Esophagus squamous epithelium (tissue), 5 donors: Measurements from ENCODE around the gene CXCR6. TPM values are rescaled to one million over a fixed set of nuclear protein-coding genes. Genes with fewer than 3 reads are reported as not detected.

Experiments used
- DNase-seq: peaks from one replicate; lab custom pipeline; 2025; lab: John Stamatoyannopoulos, UW
- H3K27ac ChIP-seq, 4 donors: fragments of 200-600 bp; sonication (generic); one replicate each; pipeline ENCODE4 v1.5.1; 2016 to 2019; ENCODE audit warnings: mild to moderate bottlenecking in 1 of 4
- H3K27me3 ChIP-seq, 4 donors: fragments of 200-600 bp; sonication (generic); 1 replicate in 3 of 4; 2 replicates in 1 of 4; pipeline versions ENCODE4 v1.5.1 to v1.6.0; 2017 to 2021; ENCODE audit warnings: antibody characterized with exemption in 1 of 4
- H3K36me3 ChIP-seq, 3 donors: fragments of 200-600 bp; sonication (generic); one replicate each; pipeline ENCODE4 v1.5.1; 2016 to 2019
- H3K4me1 ChIP-seq, 3 donors: fragments of 200-600 bp; sonication (generic); one replicate each; pipeline ENCODE4 v1.5.1; 2017 to 2019
- H3K4me3 ChIP-seq, 4 donors: fragments of 200-600 bp; sonication (generic); 1 replicate in 3 of 4; 2 replicates in 1 of 4; pipeline ENCODE4 v1.5.1; 2016 to 2019; ENCODE audit warnings: mild to moderate bottlenecking in 2 of 4, moderate library complexity in 1 of 4
- H3K9me3 ChIP-seq, 3 donors: fragments of 200-600 bp; sonication (generic); one replicate each; pipeline ENCODE4 v1.5.1; 2016 to 2019
- CTCF ChIP-seq, 6 experiments: fragments of 450-650 bp in 4 of 6; fragments of 200-600 bp in 2 of 6; sonication (generic) in 2 of 6; IDR thresholded peaks; one replicate each; pipeline ENCODE4 v1.5.1; 2016 to 2019; ENCODE audit warnings: antibody characterized with exemption in 6 of 6, mild to moderate bottlenecking in 4 of 6, moderate library complexity in 4 of 6
- POLR2A ChIP-seq, 4 donors: fragments of 450-650 bp; IDR thresholded peaks; one replicate each; pipeline ENCODE4 v1.6.1; 2017; ENCODE audit warnings: antibody characterized with exemption in 4 of 4, mild to moderate bottlenecking in 4 of 4, moderate library complexity in 3 of 4
- whole genome bisulfite sequencing, 2 donors: methylation state at CpG; one replicate each; pipeline ENCODE4 v1.1.5; 2018; 5-methylcytosine and 5-hydroxymethylcytosine counted together
- intact Hi-C: fragments of 100-400 bp; cut with DNase I; formaldehyde crosslinking; loops from one replicate; pipeline ENCODE4 v1.15.0; 2022
- total RNA-seq, 4 donors: library from RNA; depleted of rRNA; stranded (reverse); fragments of >200 nt; gene quantifications; one replicate each; pipeline ENCODE4 v1.1.0, GENCODE V29; 2016
- donor health status: DM: yes; HTN: yes; CAD: no.

The CXCR6 gene
- total RNA-seq, 4 donors from 2014 or later, result 1.7 to 12.0 (median 4.4) TPM

GRCh38 chr3:45942051-45942825 is 1.0 kb upstream of the CXCR6 start:
- Histone ChIP-seq H3K27me3 (no peaks in the 10 kb centered on the region), H3K9me3 (no peaks in the 10 kb centered on the region), H3K4me1 (peaks cover 0 to 27% (median 5%) of the 10 kb centered on the region in 3 donors), H3K36me3 (peaks cover 3 to 53% (median 8%) of the 10 kb centered on the region in 3 donors), H3K4me3 (no peak overlapping the region), H3K27ac (peak overlapping the region in 2 of 4 donors; percentile 44 to 47)
- WGBS, 2 donors, result 30% methylated on average over 4 to 5 of the region's 6 CpGs
- intact Hi-C loops, result no loop called here
- DNase-seq, result no peak
- no peak for TF ChIP-seq POLR2A (IDR thresholded peaks at IDR 0.05)
- no peak for TF ChIP-seq CTCF (IDR thresholded peaks at IDR 0.05)

DNA sequence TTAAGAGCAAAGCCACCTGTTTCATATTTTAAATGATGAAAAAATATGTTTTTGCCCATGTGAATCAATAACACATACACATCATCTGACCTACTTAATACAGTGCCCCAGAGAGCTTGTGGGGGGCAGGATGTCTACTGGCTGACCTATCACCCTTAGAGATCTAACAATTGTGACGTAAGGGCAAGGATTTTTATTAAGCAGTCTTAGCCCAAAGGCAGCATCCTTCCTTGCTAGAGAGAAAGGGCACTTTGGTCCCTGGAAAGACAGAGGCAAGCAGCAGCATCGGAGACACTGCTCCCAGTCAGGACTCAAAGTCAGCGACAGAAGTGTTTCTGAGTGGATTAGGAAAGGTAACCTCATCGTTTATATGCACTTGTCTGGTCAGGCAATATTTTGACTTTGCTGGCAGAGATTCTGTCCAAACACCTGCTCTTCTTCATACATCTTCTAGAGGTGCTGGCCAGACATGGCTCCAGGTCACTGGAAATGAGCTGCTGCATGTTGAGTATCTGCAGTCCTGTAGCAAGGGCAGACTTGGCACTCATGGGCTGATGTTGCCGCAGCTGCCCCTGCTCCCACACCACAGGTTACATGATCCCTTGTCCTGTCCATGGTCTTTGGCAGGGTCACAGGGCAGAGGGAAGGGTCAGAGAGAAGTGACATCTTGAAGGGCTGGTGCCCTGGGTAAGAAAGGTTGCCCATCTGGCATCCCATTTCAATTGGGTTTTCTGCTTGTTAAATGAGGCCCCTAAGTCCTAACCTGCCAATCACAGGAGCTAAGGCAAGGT is 1.8 kb downstream of the CXCR6 start:
- Histone ChIP-seq H3K27ac (peak overlapping the region in 3 of 4 donors; percentile 5 to 60 (median 55)), H3K9me3 (no peaks in the 10 kb centered on the region), H3K4me1 (peaks cover 0 to 24% (median 0%) of the 10 kb centered on the region in 3 donors), H3K4me3 (peak overlapping the region in 2 of 4 donors; percentile 19 to 22), H3K36me3 (peaks cover 6 to 70% (median 25%) of the 10 kb centered on the region in 3 donors), H3K27me3 (no peaks in the 10 kb centered on the region)
- DNase-seq, result no peak
- TF ChIP-seq POLR2A (IDR thresholded peaks at IDR 0.05) (peak in 1 of 4 donors; percentile 26), CTCF (IDR thresholded peaks at IDR 0.05) (no peak)
- intact Hi-C loops, result no loop called here
- 70 to 84% methylated on average over 4 to 5 of the region's 5 CpGs for WGBS, 2 donors

DNA sequence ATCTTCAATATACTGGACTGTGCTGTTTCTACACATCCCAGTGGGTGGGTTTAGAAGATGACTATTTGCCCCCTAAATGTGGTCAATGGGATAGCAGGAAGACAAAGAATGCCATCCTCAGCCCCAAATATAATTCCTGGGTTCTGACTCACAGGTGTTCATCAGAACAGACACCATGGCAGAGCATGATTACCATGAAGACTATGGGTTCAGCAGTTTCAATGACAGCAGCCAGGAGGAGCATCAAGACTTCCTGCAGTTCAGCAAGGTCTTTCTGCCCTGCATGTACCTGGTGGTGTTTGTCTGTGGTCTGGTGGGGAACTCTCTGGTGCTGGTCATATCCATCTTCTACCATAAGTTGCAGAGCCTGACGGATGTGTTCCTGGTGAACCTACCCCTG is 3.0 kb downstream of the CXCR6 start:
- no peaks in the 10 kb centered on the region for H3K9me3 ChIP-seq
- WGBS, 2 donors, result 100% methylated on average over 1 of the region's 1 CpG; no CpG with 5 or more reads in 1 of the 2 donors
- H3K27ac ChIP-seq, result peak overlapping the region in 1 of 4 donors; percentile 32
- intact Hi-C loops, result no loop called here
- peaks cover 0 to 23% (median 0%) of the 10 kb centered on the region in 3 donors for H3K4me1 ChIP-seq
- H3K36me3 ChIP-seq, result peaks cover 6 to 83% (median 25%) of the 10 kb centered on the region in 3 donors
- H3K4me3 ChIP-seq, result no peak overlapping the region
- no peak for DNase-seq
- H3K27me3 ChIP-seq, result no peaks in the 10 kb centered on the region
- TF ChIP-seq POLR2A (IDR thresholded peaks at IDR 0.05), result no peak
- TF ChIP-seq CTCF (IDR thresholded peaks at IDR 0.05), result peak in 2 of 6 experiments; percentile 25 to 28

GRCh38 chr3:45946875-45947274 is 3.6 kb downstream of the CXCR6 start:
- H3K4me3 ChIP-seq, result no peak overlapping the region
- no peak for DNase-seq
- H3K9me3 ChIP-seq, result no peaks in the 10 kb centered on the region
- 89 to 95% methylated on average over 3 of the region's 3 CpGs for WGBS, 2 donors
- intact Hi-C loops, result no loop called here
- no peaks in the 10 kb centered on the region for H3K27me3 ChIP-seq
- peaks cover 0 to 27% (median 0%) of the 10 kb centered on the region in 3 donors for H3K4me1 ChIP-seq
- H3K36me3 ChIP-seq, result peaks cover 6 to 89% (median 31%) of the 10 kb centered on the region in 3 donors
- TF ChIP-seq CTCF (IDR thresholded peaks at IDR 0.05), result no peak
- no peak for TF ChIP-seq POLR2A (IDR thresholded peaks at IDR 0.05)
- H3K27ac ChIP-seq, result peak overlapping the region in 2 of 4 donors; percentile 5 to 32
